Naive B cell (primary cell): Measurements from ENCODE around the gene RNU6-1. TPM values are rescaled to one million over a fixed set of nuclear protein-coding genes. Genes with fewer than 3 reads are reported as not detected.

Experiments
- ATAC-seq, 2 donors: fragments of 150-1000 bp; cut with Tn5 transposase; 2 replicates each; pipeline ENCODE4 v1.10.0; 2021; ENCODE audit warnings: low read depth in 2 of 2, mild to moderate bottlenecking in 2 of 2, moderate library complexity in 2 of 2
- DNase-seq: peaks from one replicate; pipeline ENCODE4 v3.0.0; 2022
- H3K27ac Mint-ChIP-seq, 6 donors: one replicate each; pipeline ENCODE4 v1.8.0; 2020 to 2022; ENCODE audit warnings: mild to moderate bottlenecking in 6 of 6, mixed read lengths in 6 of 6, moderate library complexity in 5 of 6, inconsistent platforms in 2 of 6
- H3K27me3 Mint-ChIP-seq, 3 donors: one replicate each; pipeline ENCODE4 v1.8.0; 2021 to 2022; ENCODE audit warnings: mixed read lengths in 3 of 3, mild to moderate bottlenecking in 1 of 3
- H3K36me3 Mint-ChIP-seq, 2 donors: one replicate each; pipeline ENCODE4 v1.8.0; 2020 to 2022; ENCODE audit warnings: mixed read lengths in 2 of 2, inconsistent platforms in 1 of 2, mild to moderate bottlenecking in 1 of 2
- H3K4me1 Mint-ChIP-seq, 3 donors: one replicate each; pipeline ENCODE4 v1.8.0; 2020 to 2022; ENCODE audit warnings: mixed read lengths in 3 of 3, inconsistent platforms in 1 of 3, mild to moderate bottlenecking in 1 of 3, moderate library complexity in 1 of 3
- H3K4me3 Mint-ChIP-seq, 8 donors: one replicate each; pipeline ENCODE4 v1.8.0; 2020 to 2022; ENCODE audit warnings: mild to moderate bottlenecking in 8 of 8, mixed read lengths in 8 of 8, moderate library complexity in 8 of 8, inconsistent platforms in 2 of 8
- H3K9me3 Mint-ChIP-seq, 7 donors: one replicate each; pipeline ENCODE4 v1.8.0; 2020 to 2022; ENCODE audit warnings: mixed read lengths in 7 of 7, mild to moderate bottlenecking in 5 of 7, inconsistent platforms in 2 of 7, moderate library complexity in 1 of 7
- polyA plus RNA-seq, 6 donors: library from polyadenylated mRNA; unstranded; fragments of 300-500 nt; fragmentation: Illumina TruSeq; gene quantifications; one replicate each; pipeline ENCODE4 v1.2.3, GENCODE V29; 2021; ENCODE audit warnings: low read depth in 6 of 6

RNU6-1 gene
- polyA plus RNA-seq, 6 donors from 2014 or later = not detected

- Mint-ChIP-seq H3K27ac (peak overlapping the region; percentile 38 to 99 (median 78)), H3K4me3 (peak overlapping the region; percentile 56 to 87 (median 72)), H3K9me3 (peaks cover 4 to 19% (median 11%) of the 10 kb centered on the region in 7 donors), H3K4me1 (peaks cover 43 to 61% (median 49%) of the 10 kb centered on the region in 3 donors), H3K36me3 (peaks cover 0 to 28% of the 10 kb centered on the region in 2 donors), H3K27me3 (peaks cover 65 to 91% (median 82%) of the 10 kb centered on the region in 3 donors)
- no peak for DNase-seq
- peak in 1 of 2 donors; percentile 26 for ATAC-seq
Observed at GRCh38 chr15:67820992-67821783, 18.7 kb downstream of the RNU6-1 start.

GRCh38 chr15:67820122-67820991 is 19.5 kb downstream of the RNU6-1 start:
- H3K27me3 Mint-ChIP-seq = peaks cover 60 to 84% (median 76%) of the 10 kb centered on the region in 3 donors
- no peak for ATAC-seq
- H3K4me3 Mint-ChIP-seq = peak overlapping the region in 6 of 8 donors; percentile 47 to 74 (median 64)
- H3K36me3 Mint-ChIP-seq = peaks cover 0 to 22% of the 10 kb centered on the region in 2 donors
- H3K4me1 Mint-ChIP-seq = peaks cover 39 to 53% (median 41%) of the 10 kb centered on the region in 3 donors
- peaks cover 0 to 21% (median 7%) of the 10 kb centered on the region in 7 donors for H3K9me3 Mint-ChIP-seq
- H3K27ac Mint-ChIP-seq = peak overlapping the region in 4 of 6 donors; percentile 58 to 99 (median 78)
- DNase-seq = no peak

GRCh38 chr15:67819636-67820035 is 20.2 kb downstream of the RNU6-1 start:
- ATAC-seq (no peak), DNase-seq (no peak)
- peaks cover 0 to 22% of the 10 kb centered on the region in 2 donors for H3K36me3 Mint-ChIP-seq
- peak overlapping the region in 2 of 8 donors; percentile 16 to 27 for H3K4me3 Mint-ChIP-seq
- H3K4me1 Mint-ChIP-seq = peaks cover 37 to 53% (median 38%) of the 10 kb centered on the region in 3 donors
- H3K9me3 Mint-ChIP-seq = peaks cover 0 to 22% (median 7%) of the 10 kb centered on the region in 7 donors
- peak overlapping the region in 4 of 6 donors; percentile 20 to 99 (median 62) for H3K27ac Mint-ChIP-seq
- peaks cover 56 to 81% (median 76%) of the 10 kb centered on the region in 3 donors for H3K27me3 Mint-ChIP-seq

GRCh38 chr15:67818464-67818863 is 21.4 kb downstream of the RNU6-1 start:
- ATAC-seq = no peak
- H3K27me3 Mint-ChIP-seq = peaks cover 44 to 69% (median 64%) of the 10 kb centered on the region in 3 donors
- DNase-seq = no peak
- peaks cover 0 to 16% (median 6%) of the 10 kb centered on the region in 7 donors for H3K9me3 Mint-ChIP-seq
- H3K36me3 Mint-ChIP-seq = peaks cover 0 to 15% of the 10 kb centered on the region in 2 donors
- peak overlapping the region in 2 of 8 donors; percentile 44 to 61 for H3K4me3 Mint-ChIP-seq
- H3K4me1 Mint-ChIP-seq = peaks cover 25 to 41% (median 26%) of the 10 kb centered on the region in 3 donors
- H3K27ac Mint-ChIP-seq = peak overlapping the region in 1 of 6 donors; percentile 37

- Mint-ChIP-seq H3K27ac (no peak overlapping the region), H3K27me3 (peaks cover 33 to 54% (median 51%) of the 10 kb centered on the region in 3 donors), H3K9me3 (peaks cover 0 to 16% (median 3%) of the 10 kb centered on the region in 7 donors), H3K36me3 (peaks cover 0 to 3% of the 10 kb centered on the region in 2 donors), H3K4me1 (peaks cover 13 to 27% (median 24%) of the 10 kb centered on the region in 3 donors), H3K4me3 (no peak overlapping the region)
- ATAC-seq (no peak), DNase-seq (no peak)
Observed at GRCh38 chr15:67816668-67817067, 23.2 kb downstream of the RNU6-1 start.

GRCh38 chr15:67815036-67815592 is 24.7 kb downstream of the RNU6-1 start:
- H3K36me3 Mint-ChIP-seq = no peaks in the 10 kb centered on the region
- H3K4me1 Mint-ChIP-seq = peaks cover 0 to 11% (median 9%) of the 10 kb centered on the region in 3 donors
- no peak overlapping the region for H3K27ac Mint-ChIP-seq
- H3K4me3 Mint-ChIP-seq = no peak overlapping the region
- peaks cover 24 to 39% (median 35%) of the 10 kb centered on the region in 3 donors for H3K27me3 Mint-ChIP-seq
- DNase-seq = no peak
- peaks cover 0 to 16% (median 2%) of the 10 kb centered on the region in 7 donors for H3K9me3 Mint-ChIP-seq
- no peak for ATAC-seq

- Mint-ChIP-seq H3K27me3 (peaks cover 15 to 19% (median 16%) of the 10 kb centered on the region in 3 donors), H3K4me3 (peak overlapping the region in 3 of 8 donors; percentile 12 to 29 (median 28)), H3K27ac (peak overlapping the region in 1 of 6 donors; percentile 83), H3K9me3 (peaks cover 0 to 16% (median 2%) of the 10 kb centered on the region in 7 donors), H3K36me3 (peaks cover 0 to 6% of the 10 kb centered on the region in 2 donors), H3K4me1 (peaks cover 0 to 9% (median 0%) of the 10 kb centered on the region in 3 donors)
- no peak for ATAC-seq
- DNase-seq = no peak
Observed at GRCh38 chr15:67813104-67813634, 26.7 kb downstream of the RNU6-1 start.

- peaks cover 0 to 10% of the 10 kb centered on the region in 2 donors for H3K36me3 Mint-ChIP-seq
- peak overlapping the region in 2 of 6 donors; percentile 8 to 12 for H3K27ac Mint-ChIP-seq
- no peak for DNase-seq
- H3K4me3 Mint-ChIP-seq = peak overlapping the region in 2 of 8 donors; percentile 41 to 68
- H3K9me3 Mint-ChIP-seq = peaks cover 0 to 16% (median 2%) of the 10 kb centered on the region in 7 donors
- peaks cover 7 to 10% (median 8%) of the 10 kb centered on the region in 3 donors for H3K27me3 Mint-ChIP-seq
- peaks cover 4 to 9% (median 4%) of the 10 kb centered on the region in 3 donors for H3K4me1 Mint-ChIP-seq
- ATAC-seq = no peak
Observed at GRCh38 chr15:67812241-67812644, 27.6 kb downstream of the RNU6-1 start.

- ATAC-seq (no peak), DNase-seq (no peak)
- Mint-ChIP-seq H3K27me3 (no peaks in the 10 kb centered on the region), H3K4me1 (peaks cover 4 to 9% (median 6%) of the 10 kb centered on the region in 3 donors), H3K36me3 (peaks cover 0 to 16% of the 10 kb centered on the region in 2 donors), H3K9me3 (no peaks in the 10 kb centered on the region), H3K4me3 (no peak overlapping the region), H3K27ac (peak overlapping the region in 1 of 6 donors; percentile 69)
Observed at GRCh38 chr15:67809866-67810265, 30.0 kb downstream of the RNU6-1 start.

- Mint-ChIP-seq H3K4me1 (peaks cover 4 to 9% (median 6%) of the 10 kb centered on the region in 3 donors), H3K4me3 (no peak overlapping the region), H3K9me3 (no peaks in the 10 kb centered on the region), H3K36me3 (peaks cover 0 to 16% of the 10 kb centered on the region in 2 donors), H3K27ac (peak overlapping the region in 1 of 6 donors; percentile 69), H3K27me3 (no peaks in the 10 kb centered on the region)
- no peak for DNase-seq
- ATAC-seq = no peak
Observed at GRCh38 chr15:67809441-67809840, 30.4 kb downstream of the RNU6-1 start.

GRCh38 chr15:67808821-67809220 is 31.0 kb downstream of the RNU6-1 start:
- Mint-ChIP-seq H3K4me1 (peaks cover 4 to 9% (median 6%) of the 10 kb centered on the region in 3 donors), H3K9me3 (no peaks in the 10 kb centered on the region), H3K36me3 (peaks cover 0 to 16% of the 10 kb centered on the region in 2 donors), H3K27me3 (no peaks in the 10 kb centered on the region), H3K4me3 (no peak overlapping the region), H3K27ac (no peak overlapping the region)
- ATAC-seq (no peak), DNase-seq (no peak)

- ATAC-seq (no peak), DNase-seq (no peak)
- H3K9me3 Mint-ChIP-seq = no peaks in the 10 kb centered on the region
- no peak overlapping the region for H3K4me3 Mint-ChIP-seq
- peaks cover 6 to 13% (median 12%) of the 10 kb centered on the region in 3 donors for H3K4me1 Mint-ChIP-seq
- H3K36me3 Mint-ChIP-seq = peaks cover 0 to 16% of the 10 kb centered on the region in 2 donors
- H3K27ac Mint-ChIP-seq = peak overlapping the region in 1 of 6 donors; percentile 22
- no peaks in the 10 kb centered on the region for H3K27me3 Mint-ChIP-seq
Observed at GRCh38 chr15:67807836-67808235, 32.0 kb downstream of the RNU6-1 start.
